A549 (cell line): ENCODE data around the gene PPP6R3.

Source experiments
- BHLHE40 ChIP-seq: IDR thresholded peaks from 2 replicates; pipeline ENCODE4 v1.6.1; 2012; ENCODE audit warnings: low read depth, low read length, inconsistent platforms
- CEBPB ChIP-seq, 2 experiments: fragments of >200 bp in 1 of 2; sonication (Bioruptor Twin) in 1 of 2; formaldehyde crosslinking in 1 of 2; IDR thresholded peaks; 2 replicates each; pipeline ENCODE4 v1.6.1; 2012 to 2016
- CHD4 ChIP-seq: fragments of 200-600 bp; sonication (generic); IDR thresholded peaks from 2 replicates; pipeline ENCODE4 v1.6.1; 2016; ENCODE audit warnings: antibody characterized with exemption, mild to moderate bottlenecking, borderline replicate concordance
- HDAC2 ChIP-seq: fragments of 200-600 bp; sonication (generic); IDR thresholded peaks from 2 replicates; pipeline ENCODE4 v1.6.1; 2016
- NR3C1 ChIP-seq: fragments of >200 bp; sonication (Bioruptor Twin); formaldehyde crosslinking; IDR thresholded peaks from 3 replicates; pipeline ENCODE4 v1.6.1; 2017
- POLR2A ChIP-seq: IDR thresholded peaks from 2 replicates; pipeline ENCODE4 v1.6.1; 2012; ENCODE audit warnings: mild to moderate bottlenecking, low read length
- SMC3 ChIP-seq: fragments of >200 bp; sonication (Bioruptor Twin); formaldehyde crosslinking; IDR thresholded peaks from 3 replicates; pipeline ENCODE4 v1.6.1; 2018; ENCODE audit warnings: inconsistent platforms
- ZSCAN20 ChIP-seq: fragments of 250-450 bp; sonication (Bioruptor Pico); IDR thresholded peaks from 2 replicates; pipeline ENCODE4 v1.8.0; 2022; ENCODE audit warnings: mild to moderate bottlenecking, moderate library complexity
- TF ChIP-seq, protein P1 (sequence below): fragments of >200 bp; sonication (Bioruptor Twin); formaldehyde crosslinking; IDR thresholded peaks from 3 replicates; pipeline ENCODE4 v1.5.1; 2016
- TF ChIP-seq, protein P2 (sequence below): IDR thresholded peaks from 2 replicates; pipeline ENCODE4 v1.6.1; 2012

DNA sequence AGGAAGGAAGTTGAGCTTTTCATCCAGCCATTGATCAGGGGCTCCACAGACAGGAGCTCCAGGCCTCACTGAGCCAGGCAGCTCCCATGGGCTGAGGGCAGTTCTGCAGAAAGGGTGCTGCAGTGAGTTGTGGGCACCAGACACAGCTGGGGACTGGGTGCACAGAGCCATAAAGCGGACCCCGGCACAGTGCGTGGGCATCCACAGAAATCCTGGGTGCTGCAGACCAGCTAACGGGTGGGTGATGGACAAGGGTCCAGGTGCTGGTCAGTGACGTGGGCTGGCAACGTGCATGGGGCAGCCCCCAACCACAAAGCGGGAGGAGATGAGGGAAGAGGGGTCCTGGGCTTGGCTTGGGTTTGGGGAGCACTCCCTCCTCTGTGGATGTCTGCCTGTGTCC, 204.4 kb downstream of the PPP6R3 start:
- TF ChIP-seq, protein P1, sequence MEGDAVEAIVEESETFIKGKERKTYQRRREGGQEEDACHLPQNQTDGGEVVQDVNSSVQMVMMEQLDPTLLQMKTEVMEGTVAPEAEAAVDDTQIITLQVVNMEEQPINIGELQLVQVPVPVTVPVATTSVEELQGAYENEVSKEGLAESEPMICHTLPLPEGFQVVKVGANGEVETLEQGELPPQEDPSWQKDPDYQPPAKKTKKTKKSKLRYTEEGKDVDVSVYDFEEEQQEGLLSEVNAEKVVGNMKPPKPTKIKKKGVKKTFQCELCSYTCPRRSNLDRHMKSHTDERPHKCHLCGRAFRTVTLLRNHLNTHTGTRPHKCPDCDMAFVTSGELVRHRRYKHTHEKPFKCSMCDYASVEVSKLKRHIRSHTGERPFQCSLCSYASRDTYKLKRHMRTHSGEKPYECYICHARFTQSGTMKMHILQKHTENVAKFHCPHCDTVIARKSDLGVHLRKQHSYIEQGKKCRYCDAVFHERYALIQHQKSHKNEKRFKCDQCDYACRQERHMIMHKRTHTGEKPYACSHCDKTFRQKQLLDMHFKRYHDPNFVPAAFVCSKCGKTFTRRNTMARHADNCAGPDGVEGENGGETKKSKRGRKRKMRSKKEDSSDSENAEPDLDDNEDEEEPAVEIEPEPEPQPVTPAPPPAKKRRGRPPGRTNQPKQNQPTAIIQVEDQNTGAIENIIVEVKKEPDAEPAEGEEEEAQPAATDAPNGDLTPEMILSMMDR = no peak
- no peak for TF ChIP-seq BHLHE40
- TF ChIP-seq, protein P2, sequence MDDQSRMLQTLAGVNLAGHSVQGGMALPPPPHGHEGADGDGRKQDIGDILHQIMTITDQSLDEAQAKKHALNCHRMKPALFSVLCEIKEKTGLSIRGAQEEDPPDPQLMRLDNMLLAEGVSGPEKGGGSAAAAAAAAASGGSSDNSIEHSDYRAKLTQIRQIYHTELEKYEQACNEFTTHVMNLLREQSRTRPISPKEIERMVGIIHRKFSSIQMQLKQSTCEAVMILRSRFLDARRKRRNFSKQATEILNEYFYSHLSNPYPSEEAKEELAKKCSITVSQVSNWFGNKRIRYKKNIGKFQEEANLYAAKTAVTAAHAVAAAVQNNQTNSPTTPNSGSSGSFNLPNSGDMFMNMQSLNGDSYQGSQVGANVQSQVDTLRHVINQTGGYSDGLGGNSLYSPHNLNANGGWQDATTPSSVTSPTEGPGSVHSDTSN = no peak
- TF ChIP-seq HDAC2 = no peak
- no peak for TF ChIP-seq CHD4
- no peak for TF ChIP-seq NR3C1
- TF ChIP-seq POLR2A = no peak
- no peak for TF ChIP-seq ZSCAN20 (CRISPR knock-in tag)
- TF ChIP-seq CEBPB (IDR thresholded peaks at IDR 0.05) = no peak
- no peak for TF ChIP-seq SMC3
